AG08396 (cell line): ENCODE measurements around the gene C9orf50.

Experiments
- DNase-seq: peaks from one replicate; pipeline ENCODE4 v3.0.0; 2012; ENCODE audit warnings: low spot score, mixed read lengths

The C9orf50 gene

GRCh38 chr9:129631674-129632129 lies 10.8 kb upstream of the C9orf50 start:
- no peak for DNase-seq

- no peak for DNase-seq
These were observed 10.2 kb upstream of the C9orf50 start for GRCh38 chr9:129630967-129631673.

GRCh38 chr9:129629251-129629820 lies 8.4 kb upstream of the C9orf50 start:
- DNase-seq: no peak

GRCh38 chr9:129628709-129629108 lies 7.8 kb upstream of the C9orf50 start:
- DNase-seq: no peak

- DNase-seq: no peak
These were observed 6.9 kb upstream of the C9orf50 start for GRCh38 chr9:129627556-129628440.

GRCh38 chr9:129626625-129627284 lies 5.9 kb upstream of the C9orf50 start:
- DNase-seq: peak; percentile 78

- peak; percentile 94 for DNase-seq
These were observed 5.3 kb upstream of the C9orf50 start, which contains the start of gene NTMT1 for GRCh38 chr9:129626079-129626624. Gene NTMT1 (plus strand): TSS chr9:129626163. CDS start chr9:129632704, 6,541 bp downstream.

GRCh38 chr9:129624947-129625346 lies 4.0 kb upstream of the C9orf50 start:
- no peak for DNase-seq

GRCh38 chr9:129624168-129624759 lies 3.4 kb upstream of the C9orf50 start:
- peak; percentile 77 for DNase-seq

GRCh38 chr9:129623331-129623730 lies 2.4 kb upstream of the C9orf50 start:
- DNase-seq: no peak

GRCh38 chr9:129619787-129620668 lies 873 bp downstream of the C9orf50 start:
- peak; percentile 70 for DNase-seq

- DNase-seq: peak; percentile 85
These were observed 3.7 kb downstream of the C9orf50 start for GRCh38 chr9:129617167-129617566.

- DNase-seq: no peak
These were observed 5.3 kb downstream of the C9orf50 start for GRCh38 chr9:129615407-129616285.

GRCh38 chr9:129614932-129615331 lies 6.0 kb downstream of the C9orf50 start:
- DNase-seq: no peak

- no peak for DNase-seq
These were observed 7.3 kb downstream of the C9orf50 start for GRCh38 chr9:129613520-129614175.

- DNase-seq: no peak
These were observed 7.9 kb downstream of the C9orf50 start for GRCh38 chr9:129612815-129613519.

- DNase-seq: no peak
These were observed 8.8 kb downstream of the C9orf50 start for GRCh38 chr9:129612123-129612522.

GRCh38 chr9:129611307-129611800 lies 9.5 kb downstream of the C9orf50 start:
- no peak for DNase-seq
